ENCODE results near the gene ALKBH5. TPM values are rescaled to one million over a fixed set of nuclear protein-coding genes. Genes with fewer than 3 reads are reported as not detected.

Gene ALKBH5
- total and polyA plus RNA-seq, 2 experiments from 2014 or later = 81.9 to 161 TPM

DNA sequence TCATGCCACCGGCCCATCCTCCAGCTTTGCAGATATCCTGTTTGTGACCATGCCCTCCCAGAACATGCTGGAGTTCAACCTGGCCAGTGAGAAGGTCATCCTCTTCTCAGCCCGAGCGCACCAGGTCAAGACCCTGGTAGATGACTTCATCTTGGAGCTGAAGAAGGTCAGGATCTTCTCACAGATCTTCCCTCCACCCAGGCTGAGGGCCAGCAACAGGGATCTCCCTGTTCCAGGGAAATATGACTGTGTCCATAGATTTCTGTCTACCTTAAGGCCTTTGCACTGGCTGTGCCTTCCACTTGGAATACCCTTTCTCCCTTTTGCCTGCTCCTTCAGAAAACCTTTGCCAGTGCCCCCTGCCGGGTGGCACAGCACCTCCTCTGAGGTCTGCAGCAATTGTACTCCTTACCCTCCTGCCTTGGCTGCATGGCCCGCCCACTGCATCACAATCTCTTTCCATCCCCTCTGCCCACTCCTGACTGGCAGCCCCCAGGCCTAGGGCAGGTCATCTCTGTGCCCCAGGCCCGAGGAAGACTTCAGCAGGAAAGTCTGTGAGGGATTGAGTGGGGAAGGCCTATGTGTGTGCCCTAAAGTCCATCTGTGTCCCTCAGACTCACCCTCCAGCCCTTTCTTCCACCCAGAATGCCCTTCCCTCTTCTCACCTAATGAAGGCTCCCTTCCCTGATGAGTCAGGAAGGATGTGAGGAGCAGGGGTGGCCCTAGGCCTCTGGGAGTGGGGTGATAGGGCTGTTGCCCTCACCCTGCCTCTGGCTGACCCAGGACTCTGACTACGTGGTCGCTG, 27.3 kb upstream of the ALKBH5 start:
- DNase-seq = peak; percentile 55
- H3K27me3 ChIP-seq (replicated peaks; ENCODE audit: insufficient read depth) = no peaks in the 10 kb centered on the region
- H3K4me2 ChIP-seq (ENCODE audit: unreplicated experiment) = no peak overlapping the region
- TF ChIP-seq EZH2 (IDR thresholded peaks at IDR 0.05; ENCODE audit: insufficient read depth, poor library complexity, severe bottlenecking) (no peak), EZH2phosphoT487 (IDR thresholded peaks at IDR 0.05; ENCODE audit: insufficient read depth, low read depth) (no peak)
- no peaks in the 10 kb centered on the region for H3K79me2 ChIP-seq (ENCODE audit: insufficient read depth)
- in situ Hi-C loops (cut with MboI) = no loop called here
- H3K36me3 ChIP-seq (ENCODE audit: low read depth) = no peaks in the 10 kb centered on the region
- no peaks in the 10 kb centered on the region for H3K9me2 ChIP-seq (ENCODE audit: insufficient read depth)
- H4K20me1 ChIP-seq (ENCODE audit: insufficient read depth) = no peaks in the 10 kb centered on the region
- peaks cover 12% of the 10 kb centered on the region for H3F3A ChIP-seq (ENCODE audit: insufficient read depth)
- no peak overlapping the region for H3K9ac ChIP-seq
- peaks cover 13% of the 10 kb centered on the region for H3K4me1 ChIP-seq (ENCODE audit: insufficient read depth)
- WGBS, 2 experiments (ENCODE audit: low coverage in 1 of 2, low lambda C conversion rate in 2 of 2, missing lambda C conversion rate in 2 of 2) = 75 to 79% methylated on average over 8 of the region's 8 CpGs
- no peak overlapping the region for H2AFZ ChIP-seq
- no peak overlapping the region for H3K27ac ChIP-seq
- H3K4me3 ChIP-seq = no peak overlapping the region
- H3K9me3 ChIP-seq (ENCODE audit: low read depth) = no peaks in the 10 kb centered on the region

DNA sequence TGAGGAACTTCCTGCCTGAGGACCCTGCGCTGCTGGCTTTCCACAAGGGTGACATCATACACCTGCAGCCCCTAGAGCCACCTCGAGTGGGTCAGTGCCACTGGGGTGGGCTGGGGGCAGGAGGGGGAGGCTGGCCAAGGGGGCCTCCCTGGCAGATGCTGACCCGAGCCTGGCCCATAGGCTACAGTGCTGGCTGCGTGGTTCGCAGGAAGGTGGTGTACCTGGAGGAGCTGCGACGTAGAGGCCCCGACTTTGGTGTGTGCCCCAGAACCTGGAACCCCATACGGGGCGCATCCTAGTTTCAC, 26.7 kb upstream of the ALKBH5 start:
- Histone ChIP-seq H3K9me3 (ENCODE audit: low read depth) (no peaks in the 10 kb centered on the region), H3K4me3 (no peak overlapping the region), H3F3A (ENCODE audit: insufficient read depth) (peaks cover 12% of the 10 kb centered on the region), H2AFZ (no peak overlapping the region), H4K20me1 (ENCODE audit: insufficient read depth) (no peaks in the 10 kb centered on the region), H3K4me2 (ENCODE audit: unreplicated experiment) (no peak overlapping the region), H3K27me3 (replicated peaks; ENCODE audit: insufficient read depth) (no peaks in the 10 kb centered on the region), H3K9me2 (ENCODE audit: insufficient read depth) (no peaks in the 10 kb centered on the region), H3K79me2 (ENCODE audit: insufficient read depth) (no peaks in the 10 kb centered on the region), H3K27ac (no peak overlapping the region), H3K9ac (no peak overlapping the region), H3K4me1 (ENCODE audit: insufficient read depth) (peaks cover 18% of the 10 kb centered on the region), H3K36me3 (ENCODE audit: low read depth) (no peaks in the 10 kb centered on the region)
- no peak for DNase-seq
- in situ Hi-C loops (cut with MboI) = no loop called here
- TF ChIP-seq EZH2 (IDR thresholded peaks at IDR 0.05; ENCODE audit: insufficient read depth, poor library complexity, severe bottlenecking) (no peak), EZH2phosphoT487 (IDR thresholded peaks at IDR 0.05; ENCODE audit: insufficient read depth, low read depth) (no peak)
- 92 to 94% methylated on average over 6 to 9 of the region's 10 CpGs for WGBS, 2 experiments (ENCODE audit: low coverage in 1 of 2, low lambda C conversion rate in 2 of 2, missing lambda C conversion rate in 2 of 2)

DNA sequence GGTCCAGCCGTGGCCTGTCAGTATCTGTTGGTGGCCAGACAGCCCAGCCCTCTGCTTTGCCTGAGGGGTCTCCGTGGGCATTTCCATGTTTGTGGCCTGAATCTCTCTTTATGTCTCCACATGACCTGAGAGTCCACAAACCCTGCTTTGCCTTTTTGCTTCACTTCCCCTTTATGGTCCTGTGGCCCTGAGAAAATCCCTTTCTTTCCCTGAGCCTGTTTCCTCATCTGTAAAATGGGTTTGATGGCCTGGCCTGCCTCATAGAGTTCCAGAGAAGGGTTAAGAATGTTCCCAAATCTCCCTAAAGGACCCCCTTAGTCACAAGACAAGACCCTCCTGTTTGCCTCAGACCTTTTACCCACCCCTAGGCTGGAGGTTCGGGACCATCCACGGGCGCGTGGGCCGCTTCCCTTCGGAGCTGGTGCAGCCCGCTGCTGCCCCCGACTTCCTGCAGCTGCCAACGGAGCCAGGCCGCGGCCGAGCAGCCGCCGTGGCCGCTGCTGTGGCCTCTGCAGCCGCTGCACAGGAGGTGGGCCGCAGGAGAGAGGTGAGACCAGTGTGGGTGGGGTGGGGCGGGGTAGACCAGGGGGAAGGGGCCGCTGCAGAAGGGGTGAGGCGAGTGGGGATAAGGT, 26.2 kb upstream of the ALKBH5 start:
- no peaks in the 10 kb centered on the region for H3K27me3 ChIP-seq (replicated peaks; ENCODE audit: insufficient read depth)
- H3K9me2 ChIP-seq (ENCODE audit: insufficient read depth) = no peaks in the 10 kb centered on the region
- no peak overlapping the region for H3K4me3 ChIP-seq
- no peak overlapping the region for H3K9ac ChIP-seq
- no peaks in the 10 kb centered on the region for H3K9me3 ChIP-seq (ENCODE audit: low read depth)
- TF ChIP-seq EZH2 (IDR thresholded peaks at IDR 0.05; ENCODE audit: insufficient read depth, poor library complexity, severe bottlenecking) (no peak), EZH2phosphoT487 (IDR thresholded peaks at IDR 0.05; ENCODE audit: insufficient read depth, low read depth) (no peak)
- H3K4me1 ChIP-seq (ENCODE audit: insufficient read depth) = peaks cover 18% of the 10 kb centered on the region
- H3K4me2 ChIP-seq (ENCODE audit: unreplicated experiment) = no peak overlapping the region
- no peaks in the 10 kb centered on the region for H3K79me2 ChIP-seq (ENCODE audit: insufficient read depth)
- DNase-seq = no peak
- no peak overlapping the region for H3K27ac ChIP-seq
- peaks cover 12% of the 10 kb centered on the region for H3F3A ChIP-seq (ENCODE audit: insufficient read depth)
- H3K36me3 ChIP-seq (ENCODE audit: low read depth) = no peaks in the 10 kb centered on the region
- H2AFZ ChIP-seq = no peak overlapping the region
- WGBS, 2 experiments (ENCODE audit: low coverage in 1 of 2, low lambda C conversion rate in 2 of 2, missing lambda C conversion rate in 2 of 2) = 77 to 81% methylated on average over 18 to 22 of the region's 22 CpGs
- no peaks in the 10 kb centered on the region for H4K20me1 ChIP-seq (ENCODE audit: insufficient read depth)
- in situ Hi-C loops (cut with MboI) = no loop called here

DNA sequence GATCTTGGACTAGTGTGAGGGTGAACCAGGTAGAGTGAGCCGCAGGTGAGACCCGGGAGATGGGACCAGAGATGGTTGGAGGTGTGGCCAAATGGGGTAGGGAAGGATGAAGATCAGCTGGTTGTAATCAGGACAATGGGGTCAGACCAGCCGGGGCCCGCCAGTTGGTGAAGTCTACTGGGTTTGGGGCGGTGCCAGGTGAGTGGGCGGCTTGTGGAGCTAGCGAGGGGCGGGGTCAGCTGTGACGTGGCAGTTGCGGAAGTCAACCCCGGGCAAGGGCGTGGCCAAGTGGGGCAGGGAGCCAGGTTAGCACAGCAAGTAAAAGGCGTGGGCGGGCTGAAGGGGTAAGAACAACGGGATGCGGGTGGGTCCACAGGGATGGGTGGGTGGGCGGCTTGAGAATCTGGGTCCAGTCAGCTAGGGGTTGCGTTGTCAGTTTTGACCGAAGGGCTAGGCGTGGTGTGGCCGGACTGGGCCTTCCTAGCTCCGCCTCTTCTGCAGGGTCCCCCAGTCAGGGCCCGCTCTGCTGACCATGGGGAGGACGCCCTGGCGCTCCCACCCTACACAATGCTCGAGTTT, 25.5 kb upstream of the ALKBH5 start:
- peak overlapping the region; percentile 77 for H3K9ac ChIP-seq

More for the DNA sequence above, 25.5 kb upstream of the ALKBH5 start:
- Histone ChIP-seq H3K27ac (no peak overlapping the region), H2AFZ (peak overlapping the region; percentile 77), H3K36me3 (ENCODE audit: low read depth) (no peaks in the 10 kb centered on the region), H3K9me2 (ENCODE audit: insufficient read depth) (no peaks in the 10 kb centered on the region), H3K9me3 (ENCODE audit: low read depth) (no peaks in the 10 kb centered on the region), H3K27me3 (replicated peaks; ENCODE audit: insufficient read depth) (no peaks in the 10 kb centered on the region), H3F3A (ENCODE audit: insufficient read depth) (peaks cover 12% of the 10 kb centered on the region), H4K20me1 (ENCODE audit: insufficient read depth) (no peaks in the 10 kb centered on the region), H3K4me1 (ENCODE audit: insufficient read depth) (peaks cover 15% of the 10 kb centered on the region), H3K4me2 (ENCODE audit: unreplicated experiment) (peak overlapping the region; percentile 63), H3K79me2 (ENCODE audit: insufficient read depth) (no peaks in the 10 kb centered on the region), H3K4me3 (peak overlapping the region; percentile 57)
- 3 to 6% methylated on average over 25 to 26 of the region's 26 CpGs for WGBS, 2 experiments (ENCODE audit: low coverage in 1 of 2, low lambda C conversion rate in 2 of 2, missing lambda C conversion rate in 2 of 2)
- DNase-seq = peak; percentile 99
- in situ Hi-C loops (cut with MboI) = no loop called here
- TF ChIP-seq EZH2 (IDR thresholded peaks at IDR 0.05; ENCODE audit: insufficient read depth, poor library complexity, severe bottlenecking) (no peak), EZH2phosphoT487 (IDR thresholded peaks at IDR 0.05; ENCODE audit: insufficient read depth, low read depth) (no peak)

All from GM23248 (cell line).